ENCODE measurements around the gene CAMK1D.

The CAMK1D gene

DNA sequence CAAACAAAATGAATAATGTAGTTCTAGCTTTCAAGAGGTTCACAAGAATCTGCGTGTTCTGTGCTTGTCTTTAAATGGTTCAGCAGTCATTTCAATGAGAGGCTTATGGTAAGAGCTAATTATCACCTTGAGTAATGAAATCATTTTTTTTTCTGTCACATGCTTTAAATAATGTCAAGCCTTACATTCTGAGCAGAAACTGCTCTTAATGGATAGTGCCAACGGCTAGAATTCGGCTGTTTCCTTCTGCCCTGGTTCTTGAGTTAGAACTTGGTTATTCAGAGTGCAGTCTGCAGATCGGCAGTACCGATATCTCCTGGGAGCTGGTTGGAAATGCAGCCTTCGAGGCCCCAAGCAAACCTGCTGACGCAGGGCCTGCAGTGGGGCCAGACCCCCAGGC lies 316.2 kb downstream of the CAMK1D start:
- in situ Hi-C loops (cut with HindIII; ENCODE audit: low sequenced_read_pairs) = loop anchor here (25.0 kb wide), 1 partner anchor 403 kb away; no protein-coding TSS in a partner anchor
- TF ChIP-seq, protein P1, sequence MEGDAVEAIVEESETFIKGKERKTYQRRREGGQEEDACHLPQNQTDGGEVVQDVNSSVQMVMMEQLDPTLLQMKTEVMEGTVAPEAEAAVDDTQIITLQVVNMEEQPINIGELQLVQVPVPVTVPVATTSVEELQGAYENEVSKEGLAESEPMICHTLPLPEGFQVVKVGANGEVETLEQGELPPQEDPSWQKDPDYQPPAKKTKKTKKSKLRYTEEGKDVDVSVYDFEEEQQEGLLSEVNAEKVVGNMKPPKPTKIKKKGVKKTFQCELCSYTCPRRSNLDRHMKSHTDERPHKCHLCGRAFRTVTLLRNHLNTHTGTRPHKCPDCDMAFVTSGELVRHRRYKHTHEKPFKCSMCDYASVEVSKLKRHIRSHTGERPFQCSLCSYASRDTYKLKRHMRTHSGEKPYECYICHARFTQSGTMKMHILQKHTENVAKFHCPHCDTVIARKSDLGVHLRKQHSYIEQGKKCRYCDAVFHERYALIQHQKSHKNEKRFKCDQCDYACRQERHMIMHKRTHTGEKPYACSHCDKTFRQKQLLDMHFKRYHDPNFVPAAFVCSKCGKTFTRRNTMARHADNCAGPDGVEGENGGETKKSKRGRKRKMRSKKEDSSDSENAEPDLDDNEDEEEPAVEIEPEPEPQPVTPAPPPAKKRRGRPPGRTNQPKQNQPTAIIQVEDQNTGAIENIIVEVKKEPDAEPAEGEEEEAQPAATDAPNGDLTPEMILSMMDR (IDR thresholded peaks at IDR 0.05; ENCODE audit: low read depth, low read length) = no peak
- DNase-seq (ENCODE audit: low read depth, low spot score) = no peak
- H3K4me3 ChIP-seq (ENCODE audit: low read depth, low read length) = no peak overlapping the region

GRCh38 chr10:12667052-12667451 lies 317.7 kb downstream of the CAMK1D start:
- H3K4me3 ChIP-seq (ENCODE audit: low read depth, low read length) = no peak overlapping the region
- TF ChIP-seq, protein P1 (IDR thresholded peaks at IDR 0.05; ENCODE audit: low read depth, low read length) = no peak
- in situ Hi-C loops (cut with HindIII; ENCODE audit: low sequenced_read_pairs) = loop anchor here (25.0 kb wide), 1 partner anchor 405 kb away; no protein-coding TSS in a partner anchor
- DNase-seq (ENCODE audit: low read depth, low spot score) = no peak

GRCh38 chr10:12668634-12669033 lies 319.3 kb downstream of the CAMK1D start:
- DNase-seq (ENCODE audit: low read depth, low spot score) = no peak
- no peak overlapping the region for H3K4me3 ChIP-seq (ENCODE audit: low read depth, low read length)
- TF ChIP-seq, protein P1 (IDR thresholded peaks at IDR 0.05; ENCODE audit: low read depth, low read length) = no peak
- in situ Hi-C loops (cut with HindIII; ENCODE audit: low sequenced_read_pairs) = loop anchor here (25.0 kb wide), 1 partner anchor 406 kb away; no protein-coding TSS in a partner anchor

DNA sequence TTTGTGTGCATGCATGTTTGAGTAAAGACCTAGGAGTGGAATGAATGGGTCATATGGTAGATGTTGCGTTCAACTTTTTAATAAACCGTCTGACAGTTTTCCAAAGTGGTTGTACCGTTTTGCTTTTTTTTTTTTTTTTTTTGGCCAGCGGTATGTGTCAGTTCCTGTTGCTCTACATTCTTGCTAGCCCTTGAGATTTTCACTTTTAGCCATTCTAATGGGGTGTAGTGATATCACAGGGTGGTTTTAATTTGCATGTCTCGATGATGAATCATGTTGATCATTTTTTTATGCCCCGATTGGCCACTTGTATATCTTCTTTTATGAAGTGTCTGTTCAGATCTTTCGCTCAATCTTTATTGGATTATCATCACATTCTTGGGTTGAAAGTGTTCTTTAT lies 320.7 kb downstream of the CAMK1D start:
- TF ChIP-seq, protein P1 (IDR thresholded peaks at IDR 0.05; ENCODE audit: low read depth, low read length) = no peak
- in situ Hi-C loops (cut with HindIII; ENCODE audit: low sequenced_read_pairs) = loop anchor here (25.0 kb wide), 1 partner anchor 408 kb away; no protein-coding TSS in a partner anchor
- no peak overlapping the region for H3K4me3 ChIP-seq (ENCODE audit: low read depth, low read length)
- DNase-seq (ENCODE audit: low read depth, low spot score) = no peak

- DNase-seq (ENCODE audit: low read depth, low spot score) = no peak
- no peak overlapping the region for H3K4me3 ChIP-seq (ENCODE audit: low read depth, low read length)
- in situ Hi-C loops (cut with HindIII; ENCODE audit: low sequenced_read_pairs) = no loop called here
- TF ChIP-seq, protein P1 (IDR thresholded peaks at IDR 0.05; ENCODE audit: low read depth, low read length) = no peak
Observed at GRCh38 chr10:12675186-12675585, 325.8 kb downstream of the CAMK1D start.

DNA sequence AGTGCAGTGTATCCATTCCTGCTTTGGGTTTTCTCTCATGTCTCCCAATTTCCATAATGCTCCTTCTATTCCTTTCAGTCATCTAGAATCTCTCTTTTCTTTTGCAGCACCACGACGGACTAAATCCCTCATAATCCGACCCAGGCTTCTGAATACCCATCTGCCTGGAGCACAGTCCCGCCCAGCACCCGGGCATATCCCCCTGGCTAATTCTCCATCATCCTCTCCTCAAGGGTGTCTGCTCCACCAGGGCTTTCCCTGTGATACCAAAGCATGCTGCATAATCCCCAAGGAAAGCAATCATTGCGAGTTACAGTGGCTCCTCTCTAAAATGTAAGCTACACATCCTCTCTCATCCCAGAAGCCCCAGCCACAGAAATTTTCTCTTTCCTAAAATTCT lies 330.3 kb downstream of the CAMK1D start:
- H3K4me3 ChIP-seq (ENCODE audit: low read depth, low read length) = no peak overlapping the region
- TF ChIP-seq, protein P1 (IDR thresholded peaks at IDR 0.05; ENCODE audit: low read depth, low read length) = no peak
- in situ Hi-C loops (cut with HindIII; ENCODE audit: low sequenced_read_pairs) = no loop called here
- no peak for DNase-seq (ENCODE audit: low read depth, low spot score)

GRCh38 chr10:12681252-12681651 lies 331.9 kb downstream of the CAMK1D start:
- TF ChIP-seq, protein P1 (IDR thresholded peaks at IDR 0.05; ENCODE audit: low read depth, low read length) = no peak
- DNase-seq (ENCODE audit: low read depth, low spot score) = no peak
- in situ Hi-C loops (cut with HindIII; ENCODE audit: low sequenced_read_pairs) = no loop called here
- no peak overlapping the region for H3K4me3 ChIP-seq (ENCODE audit: low read depth, low read length)

Data from astrocyte of the spinal cord (primary cell).